HG03108 (cell line): ENCODE measurements around the gene ITPRIPL1.
A peak's percentile ranks its signal among the peaks of the same experiment; 100 is the strongest.
"Not testable (repeated sequence)": the region's sequence is repeated elsewhere in the genome, so short reads cannot be mapped to it uniquely, and the experiment has no call there.

Source experiments
- ATAC-seq: cut with Tn5 transposase; IDR thresholded peaks from one replicate; pipeline ENCODE4 v1.9.1; 2021; ENCODE audit warnings: moderate library complexity; ENCODE audit not compliant: unreplicated experiment

ITPRIPL1 gene, protein sequence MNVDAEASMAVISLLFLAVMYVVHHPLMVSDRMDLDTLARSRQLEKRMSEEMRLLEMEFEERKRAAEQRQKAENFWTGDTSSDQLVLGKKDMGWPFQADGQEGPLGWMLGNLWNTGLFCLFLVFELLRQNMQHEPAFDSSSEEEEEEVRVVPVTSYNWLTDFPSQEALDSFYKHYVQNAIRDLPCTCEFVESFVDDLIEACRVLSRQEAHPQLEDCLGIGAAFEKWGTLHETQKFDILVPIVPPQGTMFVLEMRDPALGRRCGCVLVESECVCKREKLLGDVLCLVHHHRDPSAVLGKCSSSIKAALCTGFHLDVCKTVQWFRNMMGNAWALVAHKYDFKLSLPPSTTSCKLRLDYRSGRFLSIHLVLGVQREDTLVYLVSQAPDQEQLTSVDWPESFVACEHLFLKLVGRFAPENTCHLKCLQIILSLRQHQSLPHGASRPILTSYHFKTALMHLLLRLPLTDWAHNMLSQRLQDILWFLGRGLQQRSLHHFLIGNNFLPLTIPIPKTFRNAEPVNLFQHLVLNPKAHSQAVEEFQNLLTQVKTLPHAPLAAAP

DNA sequence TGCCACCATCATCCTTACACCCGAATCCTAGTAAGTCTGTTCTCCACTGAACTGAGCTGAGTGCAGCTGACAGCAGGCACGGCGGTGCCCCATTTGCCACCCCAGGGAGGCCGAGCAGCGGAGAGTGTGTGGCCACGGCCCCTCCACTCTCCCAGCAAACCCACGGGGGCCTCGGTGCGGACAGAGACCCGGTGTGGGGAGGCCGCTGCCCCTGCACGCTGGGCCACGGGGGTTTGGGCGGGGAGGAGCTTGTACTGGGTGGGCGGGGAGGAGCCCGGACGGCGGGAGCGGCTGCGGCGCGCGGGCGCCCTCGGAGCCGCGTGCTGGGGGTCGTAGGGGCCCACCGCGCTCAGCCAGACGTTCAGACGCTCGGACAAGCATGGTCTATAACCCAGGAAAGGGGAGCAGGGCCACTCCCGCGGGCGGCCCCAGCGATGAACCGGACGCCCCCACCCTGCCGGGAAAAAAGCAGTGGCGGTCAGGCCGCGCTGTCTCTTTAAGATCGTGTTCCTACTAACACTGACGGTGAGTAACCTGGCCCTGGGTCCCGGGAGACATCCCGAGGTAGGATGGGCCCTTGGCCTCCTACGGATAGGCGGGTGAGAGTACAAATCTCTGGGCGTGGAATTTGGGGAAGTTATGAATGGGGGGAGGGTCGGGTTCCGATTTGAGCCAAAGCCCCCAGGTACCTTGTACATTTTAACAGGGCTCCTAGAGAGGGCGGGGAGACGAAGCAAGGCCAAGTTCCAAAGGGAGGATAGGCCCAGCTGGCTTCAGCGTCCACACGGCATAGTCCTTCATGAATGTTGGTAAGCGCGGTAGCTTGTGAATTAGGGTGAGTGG lies at the start of gene ITPRIPL1:
Gene ITPRIPL1 (plus strand): TSS at position 277 of the 843 bp plus-strand sequence. CDS start 523 bp downstream, at position 800.
- no peak for ATAC-seq

DNA sequence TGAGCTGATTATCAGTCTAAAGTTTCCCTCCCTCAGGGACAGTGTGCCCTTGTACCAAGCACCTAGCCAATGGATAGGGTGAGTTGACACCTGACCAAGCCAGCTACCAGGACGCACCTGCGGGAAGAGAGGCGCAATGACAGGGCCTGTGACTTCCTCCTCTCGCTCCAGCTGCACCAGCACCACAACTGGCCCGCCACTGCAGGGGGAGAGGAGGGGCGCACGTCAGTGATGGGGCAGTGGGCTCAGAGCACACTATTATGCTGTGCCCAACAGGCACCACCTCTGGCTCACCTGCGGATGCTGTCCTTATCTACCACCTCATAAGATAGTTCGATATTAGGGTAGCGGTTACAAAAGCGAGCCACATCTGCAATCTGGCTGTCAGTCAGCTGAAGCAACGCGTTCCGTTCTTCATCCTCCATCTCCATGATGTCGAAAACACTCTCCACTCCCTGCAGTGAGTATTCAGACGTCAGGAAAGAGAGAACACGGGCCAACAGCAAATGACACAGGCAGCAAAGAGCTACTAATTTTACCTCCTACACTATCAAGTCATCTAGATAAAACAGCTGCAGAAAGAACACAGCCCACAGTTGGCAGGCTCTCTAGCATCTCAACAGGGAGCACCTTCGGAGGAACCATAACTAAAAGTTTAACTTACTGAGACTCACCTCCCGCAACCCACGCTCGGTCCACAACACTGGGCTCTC lies 48.2 kb upstream of the ITPRIPL1 start:
- ATAC-seq: no peak

GRCh38 chr2:96287273-96287856 lies 37.8 kb upstream of the ITPRIPL1 start:
- ATAC-seq: no peak

DNA sequence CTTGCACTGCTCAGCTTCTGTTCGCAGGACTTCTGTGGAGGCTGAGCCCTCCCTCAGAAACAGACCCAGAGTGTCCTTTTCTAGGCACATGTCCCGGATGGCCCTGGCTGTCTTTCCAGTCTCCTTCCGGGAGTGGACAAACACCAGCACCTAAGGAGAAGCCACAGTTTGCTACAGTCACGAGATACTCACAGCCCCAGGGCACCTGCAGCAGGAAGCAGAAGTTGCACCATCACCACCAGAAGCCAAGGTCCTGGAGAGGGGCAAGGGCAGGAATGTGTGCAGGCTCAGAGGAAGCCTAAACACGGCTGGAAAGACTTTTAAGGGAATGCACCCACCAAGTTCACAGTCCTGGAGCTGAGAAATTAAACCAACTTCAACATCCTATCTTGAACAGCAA lies 33.4 kb upstream of the ITPRIPL1 start:
- no peak for ATAC-seq

DNA sequence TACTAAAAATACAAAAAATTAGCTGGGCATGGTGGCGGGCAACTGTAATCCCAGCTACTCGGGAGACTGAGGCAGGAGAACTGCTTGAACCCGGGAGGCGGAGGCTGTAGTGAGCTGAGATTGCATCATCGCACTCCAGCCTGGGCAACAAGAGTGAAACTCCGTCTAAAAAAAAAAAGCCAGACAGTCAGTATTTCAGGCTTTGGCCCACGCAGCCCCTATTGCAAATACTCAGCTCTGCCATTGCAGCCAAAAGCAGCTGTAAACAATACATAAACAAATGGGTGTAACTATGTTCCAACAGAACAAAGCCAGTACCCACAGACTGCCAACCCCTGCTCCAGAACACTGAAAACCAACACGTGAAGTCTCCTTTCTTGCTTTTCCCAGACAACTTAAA lies 30.8 kb upstream of the ITPRIPL1 start:
- ATAC-seq: not testable (repeated sequence)

- ATAC-seq: no peak
Measured at GRCh38 chr2:96296925-96297324, 28.2 kb upstream of the ITPRIPL1 start.

DNA sequence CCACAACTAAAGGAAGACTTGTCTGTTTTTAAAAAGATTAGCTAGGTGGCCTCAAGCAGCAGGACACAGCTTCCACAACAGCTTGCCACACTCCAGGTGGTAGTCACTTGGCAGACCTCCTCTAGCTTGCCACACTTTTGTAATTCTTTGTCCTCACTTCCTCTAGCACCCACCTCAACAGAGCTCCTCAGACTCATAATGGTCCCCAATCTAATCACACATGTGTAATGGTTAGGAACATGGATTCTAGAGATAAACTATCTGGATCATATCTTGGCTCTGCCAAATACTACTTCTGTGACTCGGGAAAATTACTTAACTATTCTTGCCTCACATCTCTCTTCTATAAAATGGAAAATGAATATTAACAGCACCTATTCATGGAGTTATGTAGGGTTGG lies 23.3 kb upstream of the ITPRIPL1 start:
- no peak for ATAC-seq

GRCh38 chr2:96304606-96305005 lies 20.5 kb upstream of the ITPRIPL1 start:
- no peak for ATAC-seq

DNA sequence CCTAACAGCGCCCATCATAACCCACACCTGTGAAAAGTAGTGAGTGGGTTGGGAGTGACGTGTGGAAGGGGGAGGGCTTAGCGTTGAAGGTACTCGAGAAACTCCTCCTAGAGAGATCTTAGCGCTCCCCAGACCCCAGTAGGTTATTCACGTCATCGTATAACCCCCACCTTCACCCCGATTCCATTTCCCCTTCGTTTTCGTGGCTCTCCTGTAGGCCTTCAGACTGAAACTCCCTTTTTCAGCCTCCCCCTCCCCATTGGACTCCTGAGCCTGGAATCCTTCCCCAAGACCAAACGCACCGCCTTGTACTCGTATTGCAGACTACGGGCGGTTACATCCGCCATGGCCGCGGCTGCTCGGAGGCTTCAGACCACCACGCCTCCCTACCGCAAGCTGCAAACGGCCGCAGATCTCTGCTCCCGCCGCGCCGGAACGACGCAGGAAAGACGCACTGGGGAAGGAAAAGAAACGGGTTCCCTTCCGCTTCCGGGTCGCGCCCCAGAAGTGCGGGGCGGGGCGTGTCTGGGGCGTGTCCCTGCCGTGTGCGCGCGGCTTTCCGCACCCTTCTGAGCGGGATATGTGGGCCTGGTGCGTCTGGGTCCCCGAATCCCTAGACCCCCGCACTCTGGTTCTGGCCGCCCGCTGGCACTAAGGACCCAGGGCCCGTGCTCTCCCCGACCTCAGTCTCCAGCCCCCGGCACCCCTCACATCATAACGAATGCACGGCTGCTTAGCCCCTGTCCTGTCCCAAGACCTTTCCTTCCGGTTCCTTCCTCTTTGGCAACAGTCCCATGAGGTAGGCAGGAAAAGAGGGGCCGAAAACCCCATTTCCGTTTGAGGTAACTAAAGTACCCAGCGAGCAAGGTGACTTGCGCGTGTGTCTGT lies 19.8 kb upstream of the ITPRIPL1 start, which contains the start of gene SNRNP200:
Gene SNRNP200 (minus strand): TSS at position 456 of the 888 bp plus-strand sequence. CDS start 109 bp downstream, at position 347.
- ATAC-seq: peak; percentile 89

DNA sequence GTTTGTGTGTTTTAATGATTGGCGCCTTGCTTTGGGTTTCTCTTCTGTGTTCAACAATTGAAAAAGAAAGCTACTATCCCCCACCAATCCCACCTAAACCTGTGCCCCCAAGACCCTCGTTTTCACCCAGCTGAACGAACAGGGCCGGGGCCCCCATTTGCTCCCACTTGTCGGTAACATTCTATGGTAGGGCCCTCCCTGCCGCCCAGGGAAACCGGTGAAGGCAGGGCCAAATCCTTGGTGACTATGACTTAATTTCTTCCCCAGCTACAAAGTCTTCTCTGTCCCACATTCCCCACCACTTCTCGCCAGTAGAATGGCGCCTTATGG lies 19.2 kb upstream of the ITPRIPL1 start:
- ATAC-seq: no peak

- ATAC-seq: no peak
Measured at GRCh38 chr2:96306370-96306769, 18.7 kb upstream of the ITPRIPL1 start.

DNA sequence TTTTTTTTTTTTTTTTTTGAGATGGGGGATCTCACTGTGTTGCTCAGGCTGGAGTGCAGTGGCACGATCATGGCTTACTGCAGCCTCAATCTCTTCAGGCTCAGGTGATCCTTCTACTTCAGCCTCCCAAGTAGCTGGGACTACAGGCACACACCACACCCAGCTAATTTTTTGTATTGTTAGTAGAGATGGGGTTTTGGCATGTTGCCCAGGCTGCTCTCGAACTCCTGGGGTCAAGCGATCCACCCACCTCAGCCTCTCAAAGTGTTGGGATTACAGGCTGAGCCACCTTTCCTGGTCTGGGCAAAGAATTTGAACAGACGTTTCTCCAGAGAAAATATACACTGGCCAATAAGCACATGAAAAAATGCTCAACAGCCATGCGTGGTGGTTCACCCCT lies 16.9 kb upstream of the ITPRIPL1 start:
- no peak for ATAC-seq

DNA sequence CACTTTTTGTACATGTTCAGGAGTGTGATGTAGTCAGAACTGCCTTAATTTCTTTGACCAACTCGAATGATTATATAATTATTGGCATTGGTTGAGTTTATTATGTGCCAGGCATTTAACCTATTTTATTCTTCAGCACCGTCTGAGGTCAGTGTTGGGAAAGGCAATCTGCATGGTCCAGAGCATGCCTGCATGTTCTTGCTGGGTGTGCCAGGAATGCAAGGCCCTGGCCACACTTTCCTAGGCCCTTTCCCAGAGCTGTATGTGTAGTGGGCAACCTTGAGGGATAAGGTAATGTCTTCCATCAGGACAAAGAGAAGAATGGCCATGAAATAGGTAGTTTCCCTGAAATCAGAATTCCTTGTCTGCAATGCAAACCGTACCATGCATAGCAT lies 10.1 kb upstream of the ITPRIPL1 start:
- no peak for ATAC-seq

DNA sequence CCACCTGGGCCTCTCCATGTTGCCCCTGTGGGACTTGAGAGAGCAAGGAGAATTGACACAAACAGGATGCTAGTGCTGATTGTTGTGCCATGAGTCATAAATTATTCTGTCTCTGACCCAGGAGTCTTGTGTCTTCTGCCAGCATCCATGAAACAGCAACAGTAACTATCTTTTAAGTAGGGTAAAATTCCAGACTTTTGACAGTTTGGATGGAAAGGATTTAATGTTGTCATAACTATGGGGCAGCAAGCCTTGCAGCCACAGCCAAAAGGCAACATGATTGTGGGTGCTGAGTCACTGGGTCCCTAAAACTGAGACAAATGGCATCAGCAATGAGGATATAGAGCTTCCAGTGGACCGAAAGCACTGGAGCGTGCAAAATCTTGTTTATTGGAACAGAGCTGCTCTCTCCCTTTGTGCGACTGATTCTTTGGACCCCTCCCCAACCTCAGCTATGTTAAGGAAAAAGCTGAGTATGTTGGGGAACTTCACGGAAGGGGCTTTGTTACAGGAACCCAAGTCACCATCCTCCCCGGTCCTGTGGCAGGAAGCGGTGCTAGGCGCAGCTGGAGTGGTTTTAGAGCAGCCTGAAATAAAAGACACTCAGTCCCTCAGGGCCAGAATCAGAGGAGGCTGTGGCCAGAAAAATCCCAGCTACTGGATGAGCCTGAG lies 9.6 kb upstream of the ITPRIPL1 start:
- no peak for ATAC-seq

- ATAC-seq: no peak
Measured at GRCh38 chr2:96316999-96317398, 8.1 kb upstream of the ITPRIPL1 start.

- no peak for ATAC-seq
Measured at GRCh38 chr2:96317584-96317997, 7.5 kb upstream of the ITPRIPL1 start.

GRCh38 chr2:96318723-96319122 lies 6.4 kb upstream of the ITPRIPL1 start:
- no peak for ATAC-seq

DNA sequence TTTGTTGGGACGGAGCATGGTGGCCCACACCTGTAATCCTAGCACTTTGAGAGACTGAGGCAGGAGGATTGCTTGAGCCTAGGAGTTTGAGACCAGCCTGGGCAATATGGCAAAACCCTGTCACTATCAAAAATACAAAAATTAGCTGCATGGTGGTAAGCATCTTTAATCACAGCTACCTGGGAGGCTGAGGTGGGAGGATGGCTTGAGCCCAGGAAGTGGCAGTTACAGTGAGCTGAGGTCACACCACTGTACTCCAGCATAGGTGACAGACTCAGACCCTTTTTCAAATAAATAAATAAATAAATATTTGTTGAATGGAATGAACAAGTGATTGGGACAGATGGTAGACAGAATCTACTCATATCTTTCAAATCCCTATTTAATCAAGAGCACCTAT lies 5.7 kb upstream of the ITPRIPL1 start:
- ATAC-seq: no peak

- no peak for ATAC-seq
Measured at GRCh38 chr2:96320326-96320725, 4.8 kb upstream of the ITPRIPL1 start.
